ENCODE measurements around the gene VPS11. TPM values are rescaled to one million over a fixed set of nuclear protein-coding genes. Genes with fewer than 3 reads are reported as not detected.
A peak's percentile ranks its signal among the peaks of the same experiment; 100 is the strongest.

VPS11 gene
- total and polyA plus RNA-seq, 8 donors = 14.2 to 47.4 (median 17.2) TPM

DNA sequence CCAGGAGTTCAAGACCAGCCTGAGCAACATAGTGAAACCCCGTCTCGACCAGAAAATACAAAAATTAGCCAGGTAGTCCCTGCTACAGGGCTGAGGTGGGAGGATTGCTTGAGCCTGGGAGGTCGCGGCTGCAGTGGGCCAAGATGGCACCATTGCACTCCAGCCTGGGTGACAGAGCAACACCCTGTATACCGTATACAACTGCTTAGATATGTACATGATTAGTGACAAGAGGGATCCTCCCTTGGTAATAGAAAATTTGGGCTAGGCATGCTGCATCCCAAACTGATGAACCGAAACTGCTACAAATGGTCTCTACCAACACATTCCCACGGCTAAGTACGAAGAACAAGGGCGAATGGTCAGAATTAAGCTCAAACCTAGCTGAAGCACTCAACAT lies 24.7 kb upstream of the VPS11 start:
- ATAC-seq = no peak
- FAIRE-seq = no peak
- H3K4me3 ChIP-seq = no peak overlapping the region
- no peaks in the 10 kb centered on the region for H3K27me3 ChIP-seq
- DNase-seq = peak in 1 of 6 donors; percentile 9
- 79 to 85% methylated on average over 9 of the region's 9 CpGs for WGBS, 2 donors
- no peak overlapping the region for H3K27ac ChIP-seq
- no peak for TF ChIP-seq CTCF (IDR thresholded peaks at IDR 0.05)
- no peaks in the 10 kb centered on the region for H3K9me3 ChIP-seq
- H3K36me3 ChIP-seq = peaks cover 2 to 31% (median 13%) of the 10 kb centered on the region in 3 donors
- H3K4me1 ChIP-seq = no peaks in the 10 kb centered on the region
- intact Hi-C loops (cut with DNase I) = no loop called here

DNA sequence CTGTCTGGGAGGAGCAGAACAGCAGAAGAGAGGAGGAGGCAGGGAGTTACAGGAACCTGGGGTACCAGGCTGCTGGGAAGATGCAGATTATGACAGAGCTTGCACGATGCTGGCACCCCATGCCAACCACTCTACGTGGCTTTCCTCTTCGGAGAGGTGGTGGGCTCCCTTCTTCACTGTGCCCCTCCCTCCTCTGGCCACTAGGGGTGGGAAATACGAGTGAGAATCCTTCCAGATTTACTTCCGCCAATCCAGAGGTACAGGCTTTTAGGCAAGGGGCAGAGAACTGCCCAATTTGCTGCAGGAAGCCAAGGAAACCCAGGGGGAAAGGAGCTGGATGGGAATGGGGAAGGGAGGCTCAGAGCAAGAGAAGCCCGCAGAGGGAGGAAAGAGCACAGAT lies 22.9 kb upstream of the VPS11 start:
- FAIRE-seq (no peak), DNase-seq (no peak), ATAC-seq (no peak)
- 76 to 93% methylated on average over 6 of the region's 6 CpGs for WGBS, 2 donors
- Histone ChIP-seq H3K27me3 (no peaks in the 10 kb centered on the region), H3K36me3 (peaks cover 2 to 47% (median 31%) of the 10 kb centered on the region in 3 donors), H3K4me3 (no peak overlapping the region), H3K4me1 (no peaks in the 10 kb centered on the region), H3K27ac (no peak overlapping the region), H3K9me3 (no peaks in the 10 kb centered on the region)
- intact Hi-C loops (cut with DNase I) = no loop called here
- no peak for TF ChIP-seq CTCF (IDR thresholded peaks at IDR 0.05)

GRCh38 chr11:119046489-119046888 lies 21.1 kb upstream of the VPS11 start:
- DNase-seq (no peak), ATAC-seq (no peak), FAIRE-seq (no peak)
- Histone ChIP-seq H3K36me3 (peaks cover 6 to 61% (median 37%) of the 10 kb centered on the region in 3 donors), H3K4me3 (no peak overlapping the region), H3K4me1 (no peaks in the 10 kb centered on the region), H3K27me3 (no peaks in the 10 kb centered on the region), H3K27ac (no peak overlapping the region), H3K9me3 (no peaks in the 10 kb centered on the region)
- 94 to 96% methylated on average over 6 of the region's 6 CpGs for WGBS, 2 donors
- intact Hi-C loops (cut with DNase I) = no loop called here
- TF ChIP-seq CTCF (IDR thresholded peaks at IDR 0.05) = no peak

DNA sequence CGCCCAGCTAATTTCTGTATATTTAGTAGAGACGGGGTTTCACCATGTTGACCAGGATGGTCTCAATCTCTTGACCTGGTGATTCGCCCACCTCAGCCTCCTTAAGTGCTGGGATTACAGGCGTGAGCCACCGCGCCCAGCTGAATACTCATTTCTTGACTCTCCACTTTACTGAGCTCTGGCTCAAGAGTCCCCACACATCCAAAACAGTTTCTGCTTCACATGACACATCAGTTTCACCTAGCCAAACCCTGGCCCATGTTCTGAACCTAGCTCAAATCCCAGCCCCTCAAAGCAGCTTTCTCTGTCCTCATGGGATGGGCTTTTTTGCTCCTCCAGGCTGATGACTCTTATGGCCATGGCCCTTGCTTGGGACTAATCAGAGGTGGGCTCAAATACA lies 20.4 kb upstream of the VPS11 start:
- no peak for ATAC-seq
- WGBS, 2 donors = 93 to 95% methylated on average over 6 of the region's 6 CpGs

More for the DNA sequence above, 20.4 kb upstream of the VPS11 start:
- no peak for TF ChIP-seq CTCF (IDR thresholded peaks at IDR 0.05)
- intact Hi-C loops (cut with DNase I) = no loop called here
- no peak for FAIRE-seq
- Histone ChIP-seq H3K27ac (no peak overlapping the region), H3K4me1 (no peaks in the 10 kb centered on the region), H3K27me3 (no peaks in the 10 kb centered on the region), H3K36me3 (peaks cover 6 to 69% (median 43%) of the 10 kb centered on the region in 3 donors), H3K9me3 (no peaks in the 10 kb centered on the region), H3K4me3 (no peak overlapping the region)
- DNase-seq = peak in 1 of 6 donors; percentile 13

All from pancreas (tissue), 10 donors.